Thyroid gland (tissue), 4 donors: ENCODE data around the gene RAD9A. TPM values are rescaled to one million over a fixed set of nuclear protein-coding genes. Genes with fewer than 3 reads are reported as not detected.

ENCODE experiments used
- DNase-seq, 2 donors: peaks; one replicate each; pipeline ENCODE4 v3.0.0-alpha.2; 2019
- H3K27ac ChIP-seq, 3 donors: fragments of 200-600 bp; sonication (generic); 1 replicate in 2 of 3; 2 replicates in 1 of 3; pipeline ENCODE4 v1.5.1; 2016 to 2019; ENCODE audit warnings: mild to moderate bottlenecking in 1 of 3, moderate library complexity in 1 of 3
- H3K27me3 ChIP-seq: fragments of 200-600 bp; sonication (generic); one replicate; pipeline ENCODE4 v1.5.1; 2019
- H3K36me3 ChIP-seq, 2 donors: fragments of 200-600 bp; sonication (generic); one replicate each; pipeline ENCODE4 v1.5.1; 2016 to 2019
- H3K4me1 ChIP-seq, 2 donors: fragments of 200-600 bp; sonication (generic); one replicate each; pipeline ENCODE4 v1.5.1; 2017 to 2019
- H3K4me3 ChIP-seq, 3 donors: fragments of 200-600 bp; sonication (generic); replicated peaks in 1 of 3; 1 replicate in 2 of 3; 2 replicates in 1 of 3; pipeline ENCODE4 v1.5.1; 2016; ENCODE audit warnings: mild to moderate bottlenecking in 1 of 3
- H3K9me3 ChIP-seq: fragments of 200-600 bp; sonication (generic); one replicate; pipeline ENCODE4 v1.5.1; 2017
- CTCF ChIP-seq, 6 experiments: fragments of 200-600 bp in 3 of 6; fragments of 450-650 bp in 3 of 6; sonication (generic) in 3 of 6; IDR thresholded peaks; one replicate each; pipeline ENCODE4 v1.5.1; 2016 to 2019; ENCODE audit warnings: antibody characterized with exemption in 6 of 6, mild to moderate bottlenecking in 2 of 6, inconsistent platforms in 1 of 6, moderate library complexity in 1 of 6
- POLR2A ChIP-seq, 2 donors: fragments of 450-650 bp; IDR thresholded peaks; one replicate each; pipeline ENCODE4 v1.6.1; 2017; ENCODE audit warnings: antibody characterized with exemption in 2 of 2, mild to moderate bottlenecking in 2 of 2, moderate library complexity in 1 of 2
- WGBS, 2 donors: methylation state at CpG; one replicate each; pipeline ENCODE4 v1.1.5; 2017; 5-methylcytosine and 5-hydroxymethylcytosine counted together
- intact Hi-C: fragments of 100-400 bp; cut with DNase I; formaldehyde crosslinking; loops from one replicate; pipeline ENCODE4 v1.15.1; 2023
- total RNA-seq, 4 donors: library from RNA; depleted of rRNA; stranded (reverse); fragments of >200 nt; gene quantifications; one replicate each; pipeline ENCODE4 v1.2.3, GENCODE V29; 2016

Gene RAD9A
- total RNA-seq, 4 donors from 2014 or later: 22.7 to 38.0 (median 31.0) TPM

GRCh38 chr11:67372321-67372992 is 19.3 kb upstream of the RAD9A start:
- Histone ChIP-seq H3K36me3 (no peaks in the 10 kb centered on the region), H3K4me3 (peak overlapping the region; percentile 7 to 66 (median 50)), H3K4me1 (peaks cover 56 to 75% of the 10 kb centered on the region in 2 donors), H3K9me3 (no peaks in the 10 kb centered on the region), H3K27ac (peak overlapping the region; percentile 94 to 100 (median 95)), H3K27me3 (no peaks in the 10 kb centered on the region)
- DNase-seq: peak in 1 of 2 donors; percentile 57
- WGBS, 2 donors: 0% methylated on average over 4 of the region's 78 CpGs; no CpG with 5 or more reads in 1 of the 2 donors
- no peak for TF ChIP-seq CTCF (IDR thresholded peaks at IDR 0.05)
- TF ChIP-seq POLR2A (IDR thresholded peaks at IDR 0.05): peak in 1 of 2 donors; percentile 29
- intact Hi-C loops: no loop called here

- peak within 1 kb of the TSS; percentile 94 to 100 (median 95) for H3K27ac ChIP-seq
- TF ChIP-seq POLR2A (IDR thresholded peaks at IDR 0.05) (peak in 1 of 2 donors; percentile 21), CTCF (IDR thresholded peaks at IDR 0.05) (no peak)
- H3K4me1 ChIP-seq: peaks cover 57 to 75% of the 10 kb centered on the region in 2 donors
- intact Hi-C loops: no loop called here
- H3K27me3 ChIP-seq: no peaks in the 10 kb centered on the region
- H3K4me3 ChIP-seq: peak within 1 kb of the TSS; percentile 31 to 66 (median 50)
- no peaks in the 10 kb centered on the region for H3K9me3 ChIP-seq
- H3K36me3 ChIP-seq: no peaks in the 10 kb centered on the region
- 0% methylated on average over 8 to 21 of the region's 76 CpGs for WGBS, 2 donors
- peak; percentile 72 to 74 for DNase-seq
These were observed 18.7 kb upstream of the RAD9A start, which contains the start of gene CLCF1 for GRCh38 chr11:67372993-67373647. CLCF1 (minus strand) TSS chr11:67373598; CDS start chr11:67373539, 59 bp downstream.

- DNase-seq: peak; percentile 89 to 92
- Histone ChIP-seq H3K36me3 (no peaks in the 10 kb centered on the region), H3K4me1 (peaks cover 60 to 78% of the 10 kb centered on the region in 2 donors), H3K27ac (peak overlapping the region; percentile 94 to 100 (median 95)), H3K9me3 (no peaks in the 10 kb centered on the region), H3K4me3 (peak overlapping the region in 2 of 3 donors; percentile 50 to 66), H3K27me3 (no peaks in the 10 kb centered on the region)
- intact Hi-C loops: no loop called here
- peak in 1 of 2 donors; percentile 36 for TF ChIP-seq POLR2A (IDR thresholded peaks at IDR 0.05)
- peak in 4 of 6 experiments; percentile 50 to 63 (median 56) for TF ChIP-seq CTCF (IDR thresholded peaks at IDR 0.05)
- 10% methylated on average over 31 to 36 of the region's 40 CpGs for WGBS, 2 donors
These were observed 17.9 kb upstream of the RAD9A start for GRCh38 chr11:67373648-67374570.

GRCh38 chr11:67374571-67375281 is 17.1 kb upstream of the RAD9A start:
- DNase-seq: peak; percentile 54 to 59
- H3K9me3 ChIP-seq: no peaks in the 10 kb centered on the region
- TF ChIP-seq POLR2A (IDR thresholded peaks at IDR 0.05) (no peak), CTCF (IDR thresholded peaks at IDR 0.05) (no peak)
- intact Hi-C loops: no loop called here
- H3K27ac ChIP-seq: peak overlapping the region; percentile 94 to 100 (median 95)
- no peaks in the 10 kb centered on the region for H3K27me3 ChIP-seq
- peaks cover 60 to 79% of the 10 kb centered on the region in 2 donors for H3K4me1 ChIP-seq
- H3K4me3 ChIP-seq: no peak overlapping the region
- no peaks in the 10 kb centered on the region for H3K36me3 ChIP-seq
- 21 to 31% methylated on average over 7 of the region's 9 CpGs for WGBS, 2 donors
